ENCODE data around the gene SOS2. TPM values are rescaled to one million over a fixed set of nuclear protein-coding genes. Genes with fewer than 3 reads are reported as not detected.

The SOS2 gene
- total RNA-seq, 4 donors from 2014 or later: 40.1 to 59.8 (median 46.7) TPM

GRCh38 chr14:50099335-50099734 lies 132.0 kb downstream of the SOS2 start:
- no peaks in the 10 kb centered on the region for H3K4me1 ChIP-seq
- intact Hi-C loops (cut with DNase I): no loop called here
- 88% methylated on average over 4 of the region's 4 CpGs for WGBS
- no peaks in the 10 kb centered on the region for H3K36me3 ChIP-seq
- H3K27me3 ChIP-seq: no peaks in the 10 kb centered on the region
- no peak for DNase-seq (ENCODE audit: extremely low spot score)
- no peaks in the 10 kb centered on the region for H3K9me3 ChIP-seq
- TF ChIP-seq POLR2A (IDR thresholded peaks at IDR 0.05; ENCODE audit: low read depth) (no peak), POLR2AphosphoS5 (IDR thresholded peaks at IDR 0.05) (no peak), CTCF (IDR thresholded peaks at IDR 0.05) (no peak), EP300 (IDR thresholded peaks at IDR 0.05) (no peak)
- H3K4me3 ChIP-seq: no peak overlapping the region
- H3K27ac ChIP-seq (replicated peaks in 1 of 4): no peak overlapping the region

- Histone ChIP-seq H3K4me3 (no peak overlapping the region), H3K9me3 (no peaks in the 10 kb centered on the region), H3K27me3 (no peaks in the 10 kb centered on the region), H3K4me1 (no peaks in the 10 kb centered on the region), H3K36me3 (peaks cover 0 to 5% (median 2%) of the 10 kb centered on the region in 4 donors), H3K27ac (replicated peaks in 1 of 4) (no peak overlapping the region)
- no peak for TF ChIP-seq EP300 (IDR thresholded peaks at IDR 0.05)
- TF ChIP-seq POLR2A (IDR thresholded peaks at IDR 0.05; ENCODE audit: low read depth): no peak
- TF ChIP-seq CTCF (IDR thresholded peaks at IDR 0.05): no peak
- TF ChIP-seq POLR2AphosphoS5 (IDR thresholded peaks at IDR 0.05): no peak
- no peak for DNase-seq (ENCODE audit: extremely low spot score)
- intact Hi-C loops (cut with DNase I): no loop called here
- 70% methylated on average over 1 of the region's 1 CpG for WGBS
These were observed 135.5 kb downstream of the SOS2 start for GRCh38 chr14:50095895-50096294.

GRCh38 chr14:50094056-50094755 lies 137.2 kb downstream of the SOS2 start:
- Histone ChIP-seq H3K27me3 (no peaks in the 10 kb centered on the region), H3K27ac (replicated peaks in 1 of 4) (no peak overlapping the region), H3K9me3 (no peaks in the 10 kb centered on the region), H3K4me3 (no peak overlapping the region), H3K36me3 (peaks cover 0 to 5% (median 2%) of the 10 kb centered on the region in 4 donors), H3K4me1 (no peaks in the 10 kb centered on the region)
- TF ChIP-seq POLR2AphosphoS5 (IDR thresholded peaks at IDR 0.05) (no peak), EP300 (IDR thresholded peaks at IDR 0.05) (no peak), CTCF (IDR thresholded peaks at IDR 0.05) (no peak), POLR2A (IDR thresholded peaks at IDR 0.05; ENCODE audit: low read depth) (no peak)
- intact Hi-C loops (cut with DNase I): no loop called here
- WGBS: 90% methylated on average over 11 of the region's 11 CpGs
- DNase-seq (ENCODE audit: extremely low spot score): no peak

GRCh38 chr14:50093496-50093895 lies 137.9 kb downstream of the SOS2 start:
- peaks cover 0 to 6% (median 2%) of the 10 kb centered on the region in 4 donors for H3K36me3 ChIP-seq
- no peak overlapping the region for H3K4me3 ChIP-seq
- DNase-seq (ENCODE audit: extremely low spot score): no peak
- H3K27ac ChIP-seq (replicated peaks in 1 of 4): no peak overlapping the region
- TF ChIP-seq CTCF (IDR thresholded peaks at IDR 0.05): no peak
- TF ChIP-seq POLR2AphosphoS5 (IDR thresholded peaks at IDR 0.05): no peak
- no peak for TF ChIP-seq EP300 (IDR thresholded peaks at IDR 0.05)
- TF ChIP-seq POLR2A (IDR thresholded peaks at IDR 0.05; ENCODE audit: low read depth): no peak
- H3K4me1 ChIP-seq: no peaks in the 10 kb centered on the region
- intact Hi-C loops (cut with DNase I): no loop called here
- no peaks in the 10 kb centered on the region for H3K27me3 ChIP-seq
- no peaks in the 10 kb centered on the region for H3K9me3 ChIP-seq
- 81% methylated on average over 1 of the region's 2 CpGs for WGBS

Data from esophagus muscularis mucosa (tissue), 4 donors.